Activated CD8-positive, alpha-beta memory T cell treated with anti-CD3 and anti-CD28 coated beads, Interleukin-2, amount 50 U/mL, for 48 hours (primary cell): Measurements from ENCODE around the gene IL17B.
"Not testable (repeated sequence)": the region's sequence is repeated elsewhere in the genome, so short reads cannot be mapped to it uniquely, and the experiment has no call there.

Source experiments
- DNase-seq: peaks from one replicate; pipeline ENCODE4 v3.0.0-alpha.2; 2020

The IL17B gene

GRCh38 chr5:149399775-149400174 lies 20.7 kb upstream of the IL17B start:
- DNase-seq: no peak

GRCh38 chr5:149398747-149399266 lies 19.7 kb upstream of the IL17B start:
- DNase-seq: not testable (repeated sequence)

DNA sequence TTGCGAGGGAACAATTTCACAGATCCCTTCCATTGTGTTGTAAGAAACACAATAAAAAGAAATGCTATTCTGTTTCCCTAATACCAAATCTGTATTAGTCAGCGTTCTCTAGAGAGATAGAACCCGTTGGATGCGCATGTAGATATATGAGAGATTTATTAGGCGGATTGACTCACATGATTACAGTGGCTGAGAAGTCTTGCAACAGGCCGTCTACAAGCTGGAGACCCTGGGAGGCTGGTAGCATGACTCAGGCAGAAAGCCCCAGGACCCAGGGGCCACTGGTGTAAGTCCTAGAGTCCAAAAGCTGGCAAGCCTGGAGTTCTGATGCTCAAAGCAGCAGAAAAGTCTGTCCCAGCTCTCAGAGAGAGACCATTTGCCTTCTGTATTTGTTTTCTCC lies 18.4 kb upstream of the IL17B start:
- no peak for DNase-seq

GRCh38 chr5:149394996-149395395 lies 15.9 kb upstream of the IL17B start:
- DNase-seq: not testable (repeated sequence)

- DNase-seq: no peak
Observed at GRCh38 chr5:149392718-149393117, 13.6 kb upstream of the IL17B start.

DNA sequence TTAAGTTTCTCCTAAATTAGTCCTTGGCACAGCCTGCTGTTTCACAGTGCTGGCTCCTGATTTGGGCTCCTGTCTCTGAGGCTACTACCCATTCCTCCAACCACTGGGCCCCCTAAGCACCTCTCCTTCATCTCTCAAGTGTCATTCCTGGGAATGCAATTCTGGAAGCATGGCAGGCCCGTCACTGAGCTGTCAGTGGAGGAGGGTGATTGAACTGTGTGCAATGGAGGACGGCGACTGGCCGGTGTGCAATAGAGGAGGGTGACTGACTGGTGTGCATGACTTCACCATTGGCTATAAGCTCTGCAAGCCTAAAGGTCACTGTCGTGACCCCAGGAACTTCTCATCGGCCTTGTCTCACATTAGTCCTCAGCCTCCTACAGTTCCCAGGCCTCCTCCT lies 12.4 kb upstream of the IL17B start:
- DNase-seq: no peak

DNA sequence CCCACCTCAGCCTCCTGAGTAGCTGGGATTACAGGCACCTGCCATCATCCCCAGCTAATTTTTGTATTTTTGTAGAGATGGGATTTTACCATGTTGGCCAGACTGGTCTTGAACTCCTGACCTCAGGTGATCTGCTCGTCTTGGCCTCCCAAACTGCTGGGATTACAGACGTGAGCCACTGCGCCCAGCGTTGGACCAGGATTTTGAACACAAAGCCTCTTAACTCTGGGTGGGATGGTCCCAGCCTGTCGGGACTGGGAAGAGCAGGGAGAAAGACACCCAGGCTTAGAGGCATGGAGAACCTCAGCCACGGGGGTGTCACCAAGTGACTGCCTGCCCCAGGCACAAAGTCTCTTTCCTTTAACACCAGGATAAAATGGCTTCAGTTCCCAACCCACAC lies 12.0 kb upstream of the IL17B start:
- not testable (repeated sequence) for DNase-seq

- DNase-seq: no peak
Observed at GRCh38 chr5:149389552-149390495, 10.7 kb upstream of the IL17B start.

DNA sequence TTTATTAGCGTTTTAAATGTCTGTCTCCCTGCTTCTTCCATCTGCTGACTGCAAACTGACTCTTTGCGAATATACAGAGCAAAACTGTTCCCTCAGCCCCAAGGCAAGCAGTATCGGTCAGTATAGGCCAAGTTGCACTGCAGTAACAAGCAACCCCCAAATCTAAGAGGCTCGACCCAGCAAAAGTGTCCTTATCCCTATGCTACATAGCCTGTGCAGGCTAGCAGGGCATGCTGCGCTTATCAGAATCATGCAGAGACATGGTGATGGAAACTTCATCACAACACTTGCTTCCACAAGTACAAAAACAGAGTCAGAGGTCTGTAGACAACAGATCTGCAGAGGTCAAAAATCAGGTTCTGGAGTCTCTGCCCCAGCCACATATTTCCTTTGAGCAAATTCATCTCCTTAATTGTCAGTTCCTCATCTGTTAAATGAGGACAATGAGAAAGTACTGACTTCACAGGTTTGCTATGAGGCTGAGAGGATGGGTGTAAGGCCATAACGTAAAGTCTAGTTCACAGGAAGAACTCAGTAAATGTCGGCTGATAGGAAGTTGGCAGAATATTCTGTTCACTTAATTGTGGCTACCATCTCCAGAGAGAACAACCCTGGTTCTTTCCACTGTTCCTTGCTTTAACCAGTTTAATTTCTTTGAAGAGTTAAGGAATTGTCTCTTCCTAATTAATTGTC lies 9.6 kb upstream of the IL17B start:
- DNase-seq: no peak

DNA sequence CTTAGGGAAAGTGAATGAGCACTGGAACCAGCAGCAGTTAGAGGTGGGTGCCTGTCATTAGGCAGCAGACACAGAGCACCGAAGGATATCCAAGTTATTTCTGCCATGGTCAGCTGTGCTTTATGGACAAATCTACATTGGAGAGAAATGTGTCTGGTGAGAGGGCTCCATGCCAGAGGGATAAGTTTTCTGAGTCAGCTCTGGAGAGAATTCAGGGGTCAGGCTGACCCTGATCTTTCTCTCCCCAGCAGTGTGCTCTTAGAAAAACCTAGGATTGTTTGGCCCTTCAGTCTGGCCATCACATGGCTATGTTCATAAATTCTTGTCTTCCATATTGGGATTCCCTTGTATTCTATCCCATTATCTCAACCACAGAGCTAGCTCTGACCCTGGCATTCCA lies 8.9 kb upstream of the IL17B start:
- DNase-seq: no peak

- DNase-seq: no peak
Observed at GRCh38 chr5:149387081-149387631, 8.1 kb upstream of the IL17B start.

GRCh38 chr5:149386166-149386565 lies 7.1 kb upstream of the IL17B start:
- DNase-seq: no peak

GRCh38 chr5:149383399-149383798 lies 4.3 kb upstream of the IL17B start:
- no peak for DNase-seq

DNA sequence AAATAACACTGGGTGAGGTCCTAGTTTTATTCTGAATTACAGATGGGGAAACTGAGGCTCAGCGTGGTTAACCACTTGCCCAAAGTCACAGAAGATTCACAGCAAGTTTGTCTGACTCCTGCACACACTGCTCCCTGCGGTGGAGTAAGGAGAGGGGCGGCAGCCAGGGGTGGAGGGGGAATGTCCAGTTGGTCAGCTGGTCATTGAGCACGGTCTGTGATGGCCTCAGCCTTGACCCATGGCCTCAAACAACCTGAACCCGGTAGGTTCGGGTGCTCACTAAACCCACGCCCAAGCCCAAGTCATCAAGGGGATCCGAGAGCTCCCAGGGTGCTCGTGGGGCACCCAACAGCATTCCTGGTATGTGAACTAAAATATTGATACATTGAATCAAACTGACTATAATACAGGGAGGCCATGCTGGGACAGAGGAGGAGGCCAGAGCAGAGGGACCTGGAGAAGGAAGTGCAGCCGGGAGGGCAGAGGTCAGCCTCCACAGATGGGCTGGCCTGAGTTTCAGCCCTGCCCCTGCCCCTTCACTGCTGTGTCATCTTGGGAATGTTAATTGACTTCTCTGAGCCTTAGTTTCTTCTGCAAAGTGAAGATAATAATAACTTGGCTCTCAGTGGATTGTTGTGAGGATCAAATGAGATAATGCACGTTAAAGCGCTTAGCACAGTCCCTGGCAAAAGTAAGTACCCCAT lies 3.6 kb upstream of the IL17B start:
- no peak for DNase-seq

DNA sequence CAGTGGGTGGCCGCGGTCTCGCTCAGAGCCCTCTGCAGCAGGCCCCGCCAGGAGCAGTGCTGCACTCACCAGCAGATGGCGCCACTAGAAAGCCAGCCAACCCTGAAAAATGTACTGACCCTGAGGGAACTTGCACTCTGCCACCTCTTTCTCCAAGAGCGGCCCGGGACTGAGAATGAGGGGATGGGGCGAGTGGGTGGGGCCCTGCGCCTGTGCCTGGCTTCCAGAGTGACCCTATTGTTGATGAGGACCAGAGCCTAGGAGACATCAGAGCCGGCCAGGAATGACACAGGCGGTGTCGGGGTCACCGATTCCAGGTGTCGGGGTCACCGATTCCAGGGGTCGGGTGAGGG lies 2.9 kb upstream of the IL17B start:
- DNase-seq: peak; percentile 91

- no peak for DNase-seq
Observed at GRCh38 chr5:149381261-149381985, 2.3 kb upstream of the IL17B start.

DNA sequence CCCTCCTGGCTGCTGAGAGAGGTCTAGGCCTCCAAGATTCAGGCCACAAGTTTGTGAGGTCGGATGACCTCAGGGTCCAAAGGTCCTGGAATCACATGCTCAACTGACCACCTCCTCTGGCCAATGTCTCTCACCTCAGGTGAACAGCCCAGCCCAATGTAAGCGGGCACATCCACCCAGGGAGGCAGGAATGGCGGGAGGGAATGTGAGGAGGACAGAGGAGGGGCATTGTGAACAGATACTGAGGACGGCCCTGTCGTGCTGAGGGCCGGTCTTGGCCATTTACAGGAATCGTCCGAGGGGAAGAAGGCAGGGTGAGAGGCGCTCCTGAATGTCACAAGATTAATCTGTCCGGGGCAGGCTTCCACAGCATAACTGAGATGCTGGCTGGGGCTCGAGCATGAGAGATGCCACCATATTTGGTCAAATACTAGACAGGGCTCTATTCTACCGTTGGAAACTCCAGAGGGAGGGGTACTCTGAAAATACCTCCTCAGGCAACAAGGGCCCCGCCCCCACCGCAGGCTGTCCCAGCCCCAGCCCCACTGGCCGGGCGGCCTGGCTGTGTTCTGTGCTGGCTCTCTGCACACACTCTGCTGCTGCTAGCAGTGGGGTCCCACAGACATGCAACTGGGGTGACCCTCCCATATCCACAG lies 1.5 kb upstream of the IL17B start:
- no peak for DNase-seq

GRCh38 chr5:149379818-149380374 lies 804 bp upstream of the IL17B start:
- DNase-seq: no peak

DNA sequence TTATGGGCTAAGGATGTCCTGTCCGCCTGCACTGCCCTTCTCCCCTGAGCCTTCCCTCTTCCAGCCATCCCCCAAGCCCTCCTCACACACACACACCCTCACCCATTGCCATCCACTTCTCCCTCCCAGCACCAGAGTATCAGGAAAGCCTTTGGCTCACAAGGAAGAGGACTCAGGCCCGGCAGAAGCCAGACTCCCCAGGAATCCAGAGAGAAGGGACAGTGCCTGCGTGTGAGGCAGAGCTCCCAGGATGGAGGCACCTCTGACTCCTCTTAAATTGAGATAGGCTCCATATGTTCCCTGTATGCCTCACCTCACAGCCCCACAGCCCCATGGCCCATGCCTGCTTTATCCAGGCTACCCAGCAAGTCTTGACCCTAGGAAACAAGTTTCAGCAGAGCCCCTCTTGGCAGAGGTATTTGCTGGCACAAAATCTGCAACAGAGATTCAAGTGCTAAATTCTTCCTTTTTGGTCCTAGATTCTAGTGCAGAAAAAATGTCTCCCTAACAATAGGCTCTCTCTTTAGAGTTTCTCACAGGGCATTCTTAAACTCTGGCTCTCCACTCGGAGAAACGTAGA lies 761 bp downstream of the IL17B start:
- DNase-seq: no peak

DNA sequence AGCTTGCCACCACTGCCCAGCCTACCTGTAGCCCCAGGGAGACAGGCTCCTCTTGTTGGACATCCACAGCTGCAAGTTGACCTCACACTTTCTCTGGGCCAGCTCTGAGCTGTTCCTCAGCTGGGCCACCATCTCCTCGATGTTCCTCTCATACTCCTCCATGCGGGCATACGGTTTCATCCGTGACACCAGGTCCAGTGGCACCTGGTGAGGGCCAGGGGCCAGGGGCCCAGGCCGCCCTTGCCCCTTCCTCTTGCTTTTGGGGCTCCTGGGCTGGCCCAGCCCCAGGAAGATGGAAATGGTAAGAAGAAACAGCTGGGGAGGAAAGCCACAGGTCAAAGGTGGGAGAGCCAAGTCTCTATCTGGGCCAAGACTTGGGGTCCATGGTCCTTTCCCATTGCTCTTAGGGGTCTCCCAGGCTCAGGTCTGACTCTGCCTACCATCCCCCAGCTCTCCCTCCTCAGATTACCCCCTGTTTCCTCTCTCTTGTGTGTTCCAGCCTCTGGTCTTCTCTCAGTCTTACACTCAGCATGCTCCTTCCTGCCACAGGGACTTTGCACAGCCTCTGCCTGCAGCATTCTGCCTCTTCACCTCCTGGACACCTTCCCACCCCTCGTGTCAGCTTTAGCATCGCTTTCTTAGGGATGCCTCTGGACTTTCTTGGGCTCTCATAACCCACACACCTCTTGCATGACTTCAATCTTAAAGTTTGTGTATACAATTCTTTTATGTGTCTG lies 2.2 kb downstream of the IL17B start:
- DNase-seq: no peak
